AG09319 (cell line): ENCODE data around the gene NXPE3.

ENCODE experiments used
- DNase-seq: peaks from one replicate; pipeline ENCODE4 v3.0.0-alpha.2; 2010; ENCODE audit warnings: low read depth; ENCODE audit errors: extremely low read depth
- CTCF ChIP-seq: IDR thresholded peaks from 2 replicates; pipeline ENCODE4 v1.5.1; 2011; ENCODE audit warnings: low read depth, mild to moderate bottlenecking, inconsistent platforms, low read length, moderate library complexity

The NXPE3 gene

GRCh38 chr3:101850246-101851051 is 71.4 kb downstream of the NXPE3 start:
- DNase-seq, result no peak
- TF ChIP-seq CTCF, result no peak

- no peak for TF ChIP-seq CTCF
- no peak for DNase-seq
Observed at GRCh38 chr3:101851072-101851770, 72.2 kb downstream of the NXPE3 start.

- no peak for TF ChIP-seq CTCF
- DNase-seq, result no peak
Observed at GRCh38 chr3:101851850-101852714, 73.1 kb downstream of the NXPE3 start.

GRCh38 chr3:101852983-101853840 is 74.2 kb downstream of the NXPE3 start:
- TF ChIP-seq CTCF, result no peak
- no peak for DNase-seq

- DNase-seq, result no peak
- no peak for TF ChIP-seq CTCF
Observed at GRCh38 chr3:101853982-101854381, 75.0 kb downstream of the NXPE3 start.

GRCh38 chr3:101854608-101855304 is 75.7 kb downstream of the NXPE3 start:
- TF ChIP-seq CTCF, result no peak
- no peak for DNase-seq
